Hindlimb muscle (tissue), 1 donor: ENCODE results near the gene TEX2. TPM values are rescaled to one million over a fixed set of nuclear protein-coding genes. Genes with fewer than 3 reads are reported as not detected.
"Not testable (repeated sequence)": the region's sequence is repeated elsewhere in the genome, so short reads cannot be mapped to it uniquely, and the experiment has no call there.

ENCODE experiments used
- DNase-seq: peaks from one replicate; pipeline ENCODE4 v3.0.0-alpha.2; 2013
- polyA plus RNA-seq: library from polyadenylated mRNA; unstranded; fragments of 120-200 nt; gene quantifications from one replicate; pipeline ENCODE4 v1.2.1, GENCODE V29; 2013; ENCODE audit not compliant: insufficient read length

Gene TEX2
- polyA plus RNA-seq, 1 donor = 21.6 TPM

DNA sequence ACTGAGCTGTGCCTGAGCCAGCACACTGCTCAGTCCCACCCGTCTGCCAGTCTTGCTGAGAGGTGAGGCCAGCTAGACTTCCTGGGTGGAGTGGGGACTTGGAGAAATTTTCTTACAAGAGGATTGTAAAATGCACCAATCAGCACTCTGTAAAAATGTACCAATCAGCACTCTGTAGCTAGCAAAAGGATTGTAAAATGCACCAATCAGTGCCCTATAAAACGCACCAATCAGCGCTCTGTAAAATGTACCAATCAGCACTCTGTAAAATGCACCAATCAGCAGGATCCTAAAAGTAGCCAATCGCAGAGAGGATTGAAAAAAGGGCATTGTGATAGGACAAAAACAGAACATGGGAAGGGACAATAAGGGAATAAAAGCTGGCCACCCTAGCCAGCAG, 84.0 kb downstream of the TEX2 start:
- not testable (repeated sequence) for DNase-seq

DNA sequence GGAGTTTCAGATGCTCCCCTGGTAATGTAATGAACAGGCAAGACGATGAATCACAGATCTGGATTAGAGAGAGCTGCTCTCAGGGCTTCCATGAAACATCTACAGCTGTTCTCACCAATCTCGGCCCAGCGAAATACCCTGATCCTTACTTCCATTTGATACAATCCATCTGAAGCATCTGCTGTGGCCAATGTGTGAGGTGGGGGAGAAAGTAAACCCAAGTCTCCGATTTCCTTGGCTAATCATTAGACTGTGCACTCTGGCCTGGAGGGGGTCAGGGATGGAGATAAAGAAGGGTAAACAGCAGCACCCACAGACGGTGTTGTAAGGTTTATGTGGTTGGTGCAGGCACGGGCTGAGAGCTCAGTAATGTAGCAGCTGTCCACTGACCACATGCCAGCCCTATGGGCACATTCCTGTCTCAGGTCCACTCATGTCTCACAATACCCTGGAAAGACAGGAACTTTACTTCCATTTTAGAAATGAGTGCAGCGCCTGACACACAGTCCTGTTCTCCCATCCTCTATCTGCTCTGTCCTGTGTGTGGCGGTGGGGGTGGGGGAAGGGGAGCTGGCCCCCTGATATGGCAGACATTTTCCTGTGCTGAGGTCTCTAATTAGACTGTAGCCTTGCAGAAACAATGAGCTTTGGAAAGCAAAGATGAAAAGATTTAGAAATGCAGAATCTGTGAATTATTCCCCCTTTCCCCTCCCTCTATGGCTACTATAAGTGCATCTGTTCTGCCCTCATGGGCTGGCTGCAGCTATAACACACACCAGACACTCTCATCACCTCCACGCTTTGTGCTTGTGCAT, 84.8 kb downstream of the TEX2 start:
- no peak for DNase-seq

DNA sequence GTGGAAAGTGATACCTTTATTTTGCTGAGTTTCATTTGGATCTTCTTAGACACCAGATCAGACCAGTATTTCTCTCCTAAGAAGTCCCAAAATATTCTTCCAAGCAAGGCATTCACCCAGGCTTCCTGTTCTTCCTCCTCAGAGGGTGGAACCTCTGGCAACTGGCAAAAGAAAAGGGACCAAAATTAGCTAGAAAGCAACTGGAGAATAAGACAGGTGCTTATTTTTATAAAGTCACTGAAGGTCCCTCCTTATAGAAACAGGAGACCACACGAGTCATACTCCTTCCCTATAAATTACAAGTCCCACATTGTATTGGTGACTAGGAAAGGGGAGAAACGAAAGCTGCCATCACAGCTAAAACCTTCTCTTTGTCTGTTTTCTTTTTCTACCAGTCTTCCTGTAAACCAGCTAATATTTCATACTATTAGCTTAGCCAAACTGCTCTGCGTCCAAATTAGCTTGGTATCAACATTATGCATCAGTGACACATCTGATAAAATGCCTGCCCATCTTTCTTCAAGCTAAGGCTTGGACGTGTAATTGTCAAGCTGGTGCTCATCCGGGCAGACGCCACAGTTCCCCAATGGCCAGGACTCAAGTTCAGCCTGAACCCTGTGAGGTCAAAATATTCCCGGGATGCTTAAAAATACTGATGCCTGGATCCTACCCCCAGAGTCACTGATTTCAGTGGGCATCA, 85.6 kb downstream of the TEX2 start:
- DNase-seq = no peak

DNA sequence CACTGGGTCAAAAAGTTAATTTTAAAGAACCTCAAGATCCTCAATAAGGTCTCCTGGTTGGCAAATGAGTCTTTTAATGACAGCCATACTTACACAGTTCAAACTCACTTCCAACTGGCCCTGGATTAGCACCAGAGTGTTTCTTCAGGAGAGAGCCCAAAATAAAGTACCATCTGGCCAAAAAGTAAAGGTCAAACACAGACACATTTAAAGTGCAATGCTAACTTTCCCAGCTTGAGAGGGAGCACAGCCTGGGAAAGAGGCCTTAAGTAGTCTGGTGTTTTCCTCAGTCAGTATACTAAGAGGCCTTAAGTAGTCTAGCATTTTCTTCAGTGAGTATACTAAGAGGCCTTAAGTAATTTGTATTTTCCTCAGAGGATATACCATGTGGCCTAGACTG, 86.5 kb downstream of the TEX2 start:
- DNase-seq = no peak

DNA sequence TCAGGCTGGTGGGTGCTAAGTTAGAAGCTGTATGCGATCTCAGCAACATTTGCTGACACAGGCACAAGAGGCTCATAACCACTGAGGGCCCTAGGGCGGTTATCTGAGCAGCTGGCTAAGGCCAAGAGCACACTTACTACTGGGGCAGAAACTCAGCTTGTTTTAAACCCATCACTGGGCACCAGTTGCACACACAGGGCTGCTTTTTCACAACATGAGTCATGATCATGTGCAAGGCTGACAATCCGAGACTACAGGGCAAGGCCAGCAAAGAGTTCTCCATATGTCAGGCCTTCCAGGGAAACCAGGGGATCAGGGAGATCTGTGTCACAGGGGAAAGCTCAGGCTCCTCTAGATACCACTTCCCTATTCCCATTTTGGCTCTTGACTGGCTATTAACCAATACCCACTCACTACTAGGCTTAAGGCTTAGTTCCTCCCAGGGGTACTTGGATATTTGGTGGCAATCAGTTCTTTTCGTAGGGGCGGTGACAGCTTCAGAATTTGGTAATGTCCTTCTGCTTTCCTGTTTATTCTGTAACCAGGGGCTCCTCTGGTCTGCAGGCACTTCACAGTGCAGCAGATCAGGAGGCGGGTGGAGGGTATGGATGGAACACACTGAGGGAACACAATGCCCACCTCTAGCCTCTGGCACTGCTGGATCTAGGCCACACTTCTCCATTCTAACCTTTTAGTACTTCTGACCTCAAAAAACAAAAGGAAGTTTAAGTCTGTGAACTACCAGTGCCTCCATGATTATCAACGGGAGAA, 88.2 kb downstream of the TEX2 start:
- no peak for DNase-seq

- DNase-seq = no peak
These were observed 89.4 kb downstream of the TEX2 start for GRCh38 chr17:64173646-64174045.

- DNase-seq = no peak
These were observed 90.5 kb downstream of the TEX2 start for GRCh38 chr17:64172510-64172909.

DNA sequence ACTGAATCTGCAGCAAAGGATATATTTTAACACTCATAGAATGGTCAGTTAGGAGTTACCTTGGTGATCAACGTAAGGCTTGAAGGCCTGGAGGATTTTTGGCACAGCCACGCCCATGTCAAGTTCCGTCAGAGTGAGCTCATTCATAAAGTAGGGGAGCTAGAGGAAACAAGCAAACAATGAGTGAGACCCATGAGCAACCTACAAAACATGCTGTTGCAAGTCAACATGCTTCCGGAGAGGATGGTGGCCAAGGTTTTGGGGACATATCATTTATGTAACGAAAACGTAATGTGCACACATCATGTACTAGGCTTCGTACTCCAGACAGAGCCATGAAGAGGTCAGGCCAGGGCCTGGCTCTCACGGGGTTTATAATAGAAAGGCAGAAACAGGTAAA, 92.0 kb downstream of the TEX2 start:
- DNase-seq = no peak

DNA sequence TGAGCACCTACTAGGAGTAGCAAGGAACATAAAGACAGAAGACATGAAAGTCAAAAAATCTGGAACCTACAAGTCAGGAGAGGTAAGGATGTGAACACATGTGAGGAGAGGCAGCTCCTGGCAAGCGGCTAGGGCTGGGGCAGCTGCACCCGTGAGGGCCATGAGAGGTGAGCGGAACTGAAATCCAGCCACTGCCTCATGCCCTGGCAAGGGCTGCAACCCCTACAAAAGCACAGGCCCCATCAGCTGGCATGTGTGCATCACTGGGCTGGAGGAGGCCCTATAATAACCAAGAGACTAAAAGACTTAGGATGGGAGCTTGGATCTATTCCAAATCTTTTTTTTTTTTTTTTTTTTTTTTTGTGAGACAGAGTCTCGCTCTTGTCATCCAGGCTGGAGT, 92.8 kb downstream of the TEX2 start:
- no peak for DNase-seq

DNA sequence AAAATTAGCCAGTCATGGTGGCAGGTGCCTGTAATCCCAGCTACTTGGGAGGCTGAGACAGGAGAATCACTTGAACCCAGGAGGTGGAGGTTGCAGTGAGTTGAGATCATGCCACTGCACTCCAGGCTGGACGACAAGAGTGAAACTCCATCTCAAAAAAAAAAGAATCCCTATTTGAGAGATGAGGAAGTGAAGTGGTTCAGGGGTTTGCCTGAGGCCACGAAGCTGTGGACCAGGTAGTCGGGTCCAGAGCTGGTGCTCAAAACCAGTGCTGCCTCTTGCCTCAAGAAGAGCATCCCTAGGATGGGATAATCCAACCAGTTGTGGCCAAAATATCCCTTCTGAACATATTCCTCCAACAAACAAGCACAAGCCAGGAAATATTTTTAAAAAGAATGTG, 95.4 kb downstream of the TEX2 start:
- not testable (repeated sequence) for DNase-seq

GRCh38 chr17:64166876-64167275, 96.2 kb downstream of the TEX2 start:
- DNase-seq = no peak

GRCh38 chr17:64165347-64165746, 97.7 kb downstream of the TEX2 start:
- DNase-seq = no peak

GRCh38 chr17:64164596-64165285, 98.3 kb downstream of the TEX2 start:
- DNase-seq = no peak

GRCh38 chr17:64163468-64163867, 99.6 kb downstream of the TEX2 start:
- no peak for DNase-seq

- DNase-seq = no peak
These were observed 100.5 kb downstream of the TEX2 start for GRCh38 chr17:64162554-64162953.

DNA sequence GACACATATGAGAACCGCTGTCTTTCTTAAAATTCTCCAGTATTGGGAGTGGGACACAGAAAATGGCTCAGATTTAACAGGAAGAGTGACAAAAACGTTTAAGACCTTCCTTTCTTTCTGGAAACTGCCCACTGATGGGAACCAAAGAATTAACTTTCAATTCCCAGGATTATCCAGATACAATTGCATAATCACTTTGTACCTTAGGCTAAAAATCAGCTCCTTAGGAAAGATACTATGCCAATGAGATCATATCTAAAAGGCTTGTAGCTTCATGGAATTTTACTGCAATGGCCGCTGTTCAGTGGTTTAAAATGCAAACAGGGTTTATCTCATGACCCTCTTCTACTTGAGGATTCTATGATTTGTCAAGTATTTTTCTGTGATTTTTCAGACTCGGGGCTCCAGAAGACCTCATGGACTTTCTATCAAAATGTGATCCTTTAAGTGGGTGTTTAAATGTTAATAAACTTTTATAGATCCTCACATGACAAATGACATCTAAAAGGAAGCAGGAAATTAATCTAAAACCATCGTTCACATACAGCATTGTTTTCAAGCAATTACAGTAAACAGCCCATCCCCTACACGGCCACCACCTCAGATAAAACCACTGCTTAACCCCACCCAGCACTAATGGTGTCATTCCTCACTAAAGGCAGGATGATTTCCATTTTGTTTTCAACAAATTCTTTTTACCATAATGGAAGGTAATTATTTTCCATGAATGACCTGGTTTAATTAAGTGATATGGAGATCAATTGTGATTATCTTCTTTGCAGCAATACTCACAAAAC, 101.5 kb downstream of the TEX2 start:
- no peak for DNase-seq

DNA sequence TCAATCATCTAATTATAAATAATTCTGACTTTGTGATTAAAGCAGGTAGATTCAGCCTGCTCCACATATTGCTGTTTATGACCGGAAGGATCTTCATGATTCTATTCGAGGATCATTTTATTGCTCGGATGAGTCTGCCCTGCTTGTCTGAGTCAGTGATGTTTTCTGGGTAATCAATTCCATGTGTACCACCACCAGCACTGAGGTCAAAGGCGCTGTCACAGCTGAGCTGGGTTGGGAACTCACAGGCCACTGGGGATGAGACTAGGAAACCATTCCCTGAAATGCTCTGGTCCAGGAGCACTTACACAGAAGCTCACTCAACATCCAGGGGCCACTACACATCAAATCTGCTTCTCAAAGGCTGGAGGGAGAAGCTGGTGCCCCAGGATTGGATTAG, 102.7 kb downstream of the TEX2 start:
- DNase-seq = no peak

GRCh38 chr17:64158831-64159590, 104.0 kb downstream of the TEX2 start:
- DNase-seq = no peak

DNA sequence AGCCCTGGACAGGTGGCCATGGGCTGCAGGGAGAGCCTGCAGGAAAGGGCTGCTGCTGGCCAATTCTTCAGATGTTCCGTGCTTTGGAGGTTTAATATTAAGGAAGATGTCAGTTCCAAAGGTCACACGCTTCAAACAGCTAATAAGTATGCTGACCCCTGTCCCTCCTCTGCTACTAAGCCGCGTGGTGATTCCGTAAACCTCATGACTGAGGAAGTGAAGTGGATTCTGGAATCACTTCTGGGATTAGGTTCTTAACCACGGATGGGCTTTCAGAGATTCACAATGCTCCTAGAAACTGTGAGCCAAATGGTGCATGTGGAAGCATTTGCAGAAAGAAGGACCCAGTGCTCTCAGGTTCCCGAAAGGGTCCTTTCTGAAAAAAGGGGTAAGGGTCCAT, 104.7 kb downstream of the TEX2 start:
- no peak for DNase-seq

DNA sequence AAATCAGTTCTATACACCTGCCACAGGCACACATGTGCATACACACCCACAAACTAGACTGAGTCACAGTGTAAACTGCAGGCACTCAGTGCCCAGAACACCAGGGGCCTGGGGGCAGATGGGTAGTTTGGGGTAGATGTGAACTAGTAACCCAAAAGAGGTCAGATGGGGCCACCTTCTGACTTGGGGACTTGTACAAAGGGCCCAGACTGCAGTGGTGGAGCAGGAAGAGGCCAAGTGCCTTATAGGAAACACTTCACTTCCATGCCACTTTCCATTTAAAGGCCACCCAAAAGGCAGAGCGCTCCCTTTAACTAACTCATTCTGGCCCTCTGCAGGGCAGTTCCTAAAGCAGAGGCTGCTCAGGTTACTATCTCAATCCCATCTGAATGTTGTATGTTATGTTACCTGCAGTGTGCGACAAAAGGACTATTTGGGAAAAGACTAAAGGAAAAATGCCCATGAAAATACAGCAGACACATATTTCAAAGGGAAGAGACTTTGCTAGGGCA, 105.3 kb downstream of the TEX2 start:
- no peak for DNase-seq

GRCh38 chr17:64156670-64157069, 106.4 kb downstream of the TEX2 start:
- DNase-seq = no peak
